Limb (tissue), 2 donors: ENCODE results near the gene SAG.

ENCODE experiments used
- DNase-seq, 2 donors: peaks; one replicate each; pipeline ENCODE4 v3.0.0-alpha.2; 2016; ENCODE audit errors: extremely low spot score in 2 of 2

SAG gene

GRCh38 chr2:233307565-233307964, at the start of gene SAG:
TSS of gene SAG (plus strand) at chr2:233307816. CDS start at chr2:233309190, 1,374 bp downstream.
- no peak for DNase-seq

- no peak for DNase-seq
Observed at GRCh38 chr2:233258211-233258610, 49.4 kb upstream of the SAG start.

- DNase-seq = no peak
Observed at GRCh38 chr2:233259730-233260129, 47.9 kb upstream of the SAG start.

GRCh38 chr2:233260661-233261060, 47.0 kb upstream of the SAG start:
- no peak for DNase-seq

- DNase-seq = no peak
Observed at GRCh38 chr2:233261819-233262555, 45.6 kb upstream of the SAG start.

GRCh38 chr2:233262562-233262961, 45.1 kb upstream of the SAG start:
- no peak for DNase-seq

DNA sequence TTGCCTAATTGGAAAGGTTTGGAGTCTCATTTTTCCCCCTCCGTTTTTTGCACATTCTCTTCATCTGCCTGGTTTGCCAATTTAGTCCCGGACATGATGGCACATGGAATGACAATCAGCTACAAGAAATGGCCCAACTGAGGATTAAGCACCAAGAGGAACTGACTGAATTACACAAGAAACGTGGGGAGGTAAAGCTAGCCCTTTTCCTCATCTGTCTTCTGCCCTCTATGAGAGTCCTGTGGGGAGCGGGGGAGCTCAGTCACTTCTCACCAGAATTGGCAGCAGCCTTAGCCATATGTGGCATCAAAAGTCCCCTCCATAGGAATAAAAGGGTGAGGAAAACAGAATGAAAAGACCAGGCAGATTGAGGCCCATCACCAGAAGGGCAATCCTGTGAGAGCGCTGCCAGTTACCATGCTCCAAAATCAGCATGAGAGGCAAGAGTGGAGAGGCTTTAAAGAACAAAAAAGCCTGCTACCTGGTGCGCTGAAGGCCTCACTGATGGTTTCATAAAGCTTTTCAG, 44.5 kb upstream of the SAG start:
- DNase-seq = no peak

DNA sequence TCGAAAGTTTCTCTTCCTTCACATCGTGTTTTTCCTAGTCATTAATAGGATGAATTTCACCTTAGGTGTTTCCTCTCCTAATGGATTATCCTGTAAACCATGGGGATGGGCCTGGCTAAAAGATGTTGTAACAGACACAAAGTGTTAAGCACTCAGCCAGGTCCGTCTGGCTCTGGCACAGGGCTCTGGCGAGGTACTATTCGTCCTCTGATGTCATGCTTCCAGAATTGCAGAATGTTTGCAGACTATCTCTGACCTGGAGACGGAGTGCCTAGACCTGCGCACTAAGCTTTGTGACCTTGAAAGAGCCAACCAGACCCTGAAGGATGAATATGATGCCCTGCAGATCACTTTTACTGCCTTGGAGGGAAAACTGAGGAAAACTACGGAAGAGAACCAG, 42.9 kb upstream of the SAG start:
- DNase-seq = no peak

GRCh38 chr2:233265899-233266431, 41.7 kb upstream of the SAG start:
- no peak for DNase-seq

DNA sequence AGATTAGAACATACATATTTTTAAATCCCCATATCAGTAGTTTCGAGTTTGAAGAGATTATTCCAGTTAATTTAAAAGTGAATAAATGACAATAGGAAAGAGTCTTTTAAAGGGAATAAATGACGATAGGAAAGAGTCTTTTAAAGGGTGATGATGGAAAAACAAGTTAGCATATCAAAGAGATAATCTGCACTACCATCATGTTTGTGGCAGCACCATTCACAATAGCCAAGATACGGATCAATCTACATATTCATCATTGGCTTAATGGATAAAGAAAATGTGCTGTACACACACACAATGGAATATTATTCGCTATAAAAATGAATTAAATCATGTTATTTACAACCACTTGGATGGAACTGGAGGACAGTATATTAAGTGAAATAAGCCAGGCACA, 41.1 kb upstream of the SAG start:
- no peak for DNase-seq

GRCh38 chr2:233267516-233268245, 39.9 kb upstream of the SAG start:
- DNase-seq = no peak

DNA sequence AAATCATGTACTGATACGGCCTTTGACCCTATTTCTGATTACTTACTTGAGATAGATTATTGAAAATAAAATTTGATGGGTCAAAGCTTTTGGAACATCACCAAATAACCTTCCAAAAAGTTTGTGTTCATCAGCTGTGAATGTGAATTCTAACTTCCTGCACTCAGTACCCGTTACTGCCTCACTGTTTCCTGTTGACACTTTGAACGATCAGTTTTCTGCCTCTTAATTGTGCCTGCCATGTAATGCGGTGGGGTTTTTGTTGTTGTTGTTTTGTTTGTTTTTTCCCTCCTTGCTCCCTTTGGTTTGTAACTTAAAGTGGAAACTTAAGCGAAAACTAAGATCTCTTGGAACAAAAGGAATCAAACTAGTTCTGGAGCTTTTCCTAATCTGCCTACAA, 37.2 kb upstream of the SAG start:
- no peak for DNase-seq

DNA sequence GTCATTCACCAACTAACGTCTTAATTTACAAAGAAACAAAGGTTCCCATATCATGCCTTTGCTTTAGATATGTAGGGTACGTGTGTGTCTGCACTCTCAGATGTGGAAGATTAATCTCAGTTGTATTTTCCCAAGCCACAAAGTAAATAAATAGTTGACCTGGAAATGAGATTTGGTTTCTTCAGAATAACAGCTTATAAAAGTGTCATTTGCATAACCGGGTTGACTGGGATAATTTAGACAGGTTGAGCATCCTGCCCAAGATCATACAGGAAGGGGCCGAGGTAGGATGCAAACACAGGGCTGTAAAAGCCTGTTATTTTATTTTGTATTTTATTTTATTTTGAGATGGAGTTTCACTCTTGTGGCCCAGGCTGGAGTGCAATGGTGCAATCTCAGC, 36.7 kb upstream of the SAG start:
- DNase-seq = no peak

DNA sequence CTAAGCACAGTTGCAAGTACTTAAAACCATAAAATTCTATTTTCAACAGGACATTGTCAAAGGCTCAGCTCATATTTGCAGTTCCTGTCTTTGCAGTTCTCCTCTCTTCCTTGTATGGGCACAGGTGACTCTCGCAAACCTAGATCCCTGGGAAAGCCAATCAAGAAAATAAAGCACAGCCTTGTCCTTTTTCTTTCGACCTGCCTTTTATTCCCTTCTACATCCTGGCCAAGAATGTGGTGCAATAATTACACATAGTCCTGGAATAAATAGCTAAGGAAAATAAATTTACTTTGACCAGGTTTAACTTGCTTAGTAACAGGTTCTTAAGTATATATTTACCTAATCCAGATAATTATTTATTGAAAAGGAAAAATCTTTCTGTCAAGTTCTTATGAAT, 35.9 kb upstream of the SAG start:
- no peak for DNase-seq

- DNase-seq = no peak
Observed at GRCh38 chr2:233273120-233273519, 34.5 kb upstream of the SAG start.

- no peak for DNase-seq
Observed at GRCh38 chr2:233275223-233275622, 32.4 kb upstream of the SAG start.

DNA sequence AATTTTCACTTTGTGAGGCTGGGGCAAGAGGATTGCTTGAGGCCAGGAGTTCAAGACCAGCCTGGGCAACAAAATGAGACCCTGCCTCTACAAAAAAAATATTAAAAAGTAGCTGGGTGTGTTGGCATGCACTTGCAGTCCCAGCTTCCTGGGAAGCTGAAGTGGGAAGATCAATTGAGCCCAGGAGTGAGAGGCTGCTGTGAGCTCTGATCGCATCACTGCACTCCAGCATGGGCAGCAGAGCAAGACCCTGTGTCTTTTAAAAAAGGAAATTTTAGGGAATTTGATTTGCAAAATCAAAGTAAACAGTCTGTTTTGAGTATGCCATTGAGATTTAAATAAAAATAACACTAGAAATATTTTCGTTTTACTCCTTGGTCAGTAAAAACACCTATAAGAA, 28.7 kb upstream of the SAG start:
- no peak for DNase-seq

DNA sequence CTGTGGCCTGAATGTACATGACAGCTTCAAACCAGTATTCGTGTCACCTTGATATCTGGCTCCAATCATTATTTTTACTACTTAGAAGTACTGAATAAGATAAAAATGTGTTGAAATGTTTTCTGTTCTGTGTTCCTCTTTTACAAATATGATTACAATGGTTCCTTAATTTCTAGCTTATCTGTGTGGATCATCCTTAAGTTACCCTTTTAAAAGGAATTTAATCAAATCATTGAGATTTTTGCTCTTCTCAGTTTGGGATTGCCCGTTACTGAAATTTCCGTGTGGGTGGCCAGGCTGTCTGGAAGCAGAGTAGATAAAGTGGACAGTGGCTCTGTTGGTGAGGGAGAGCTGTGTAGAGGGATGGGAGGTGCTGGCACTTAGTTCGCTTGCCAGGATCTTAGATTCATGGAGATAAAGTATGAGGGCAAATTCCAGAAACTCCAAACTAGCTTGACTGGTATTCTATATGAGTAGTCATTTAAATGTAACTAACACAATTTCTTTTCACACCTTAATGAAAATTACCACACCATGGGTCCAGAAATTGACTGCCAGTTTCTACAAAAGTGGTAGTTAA, 27.4 kb upstream of the SAG start:
- no peak for DNase-seq

GRCh38 chr2:233281553-233281952, 26.1 kb upstream of the SAG start:
- DNase-seq = no peak

DNA sequence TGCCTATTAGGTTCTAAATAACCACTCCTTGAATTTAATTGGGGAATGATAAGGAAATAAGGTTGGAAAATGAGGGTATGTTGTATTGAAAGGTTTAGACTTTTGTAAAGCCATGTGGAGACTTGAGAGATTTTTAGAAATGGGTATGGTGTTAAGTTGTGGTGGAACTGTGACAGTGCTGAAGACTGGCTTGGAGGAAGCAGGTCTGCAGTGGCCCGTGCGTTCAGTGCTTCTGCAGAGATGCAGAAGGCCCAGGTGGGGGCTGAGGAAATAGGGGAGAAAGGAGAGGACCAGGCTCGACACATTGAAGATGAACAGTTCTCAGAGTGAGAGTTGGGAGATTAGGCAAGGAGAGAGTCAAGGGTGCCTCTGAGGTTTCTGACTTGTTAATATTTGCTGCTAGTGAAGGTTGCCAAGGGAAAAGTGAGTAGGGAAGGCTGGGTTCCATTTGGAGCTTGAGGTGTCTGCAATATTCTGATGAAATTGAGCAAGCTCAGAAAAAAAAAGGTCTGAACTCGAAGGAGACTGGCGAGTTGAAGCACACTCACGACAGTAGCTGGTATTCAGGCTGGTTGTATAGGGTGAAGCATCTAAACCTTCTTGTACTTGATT, 25.5 kb upstream of the SAG start:
- DNase-seq = no peak

DNA sequence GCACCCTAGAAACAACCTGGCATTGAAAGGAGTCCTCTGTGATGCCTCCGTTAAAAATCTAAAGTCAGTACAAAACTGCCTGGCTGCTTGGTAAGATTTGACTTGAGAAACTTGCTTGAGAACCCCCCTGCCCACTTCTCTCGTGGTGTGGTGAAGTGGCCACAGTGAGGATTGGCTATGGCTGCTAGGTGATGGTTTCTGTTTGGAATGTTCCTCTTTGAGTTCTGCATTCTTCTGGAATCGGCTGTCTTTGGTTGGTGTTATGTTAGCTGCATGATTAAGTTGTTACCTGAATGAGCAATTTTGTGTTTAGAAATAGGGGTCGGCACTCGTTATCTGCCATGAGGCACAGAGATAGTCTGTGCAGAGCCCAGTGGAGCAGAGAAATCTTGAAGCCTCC, 21.7 kb upstream of the SAG start:
- DNase-seq = no peak

DNA sequence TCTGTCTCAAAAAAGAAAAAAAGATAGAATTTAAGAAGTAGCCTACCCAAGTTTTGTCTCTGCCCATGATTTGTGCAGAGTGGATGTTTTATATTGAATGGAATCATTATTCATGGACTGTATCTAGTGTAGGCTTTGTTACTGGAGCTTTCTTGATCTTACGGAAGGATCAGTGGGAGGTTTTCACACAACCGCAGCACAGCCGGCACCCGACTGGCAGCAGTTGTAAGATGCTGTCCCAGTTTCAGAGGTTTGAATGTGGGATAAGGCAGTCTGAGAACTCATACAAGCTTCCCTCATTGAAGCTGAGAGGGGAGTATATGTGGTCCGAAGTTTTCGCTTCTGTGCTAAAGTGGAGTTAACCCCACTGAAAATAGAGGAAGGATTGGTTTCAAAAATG, 19.7 kb upstream of the SAG start:
- no peak for DNase-seq
